ENCODE data around the gene PTP4A2. TPM values are rescaled to one million over a fixed set of nuclear protein-coding genes. Genes with fewer than 3 reads are reported as not detected.
A peak's percentile ranks its signal among the peaks of the same experiment; 100 is the strongest.

Gene PTP4A2
- total RNA-seq, 2 donors from 2014 or later: 240 to 332 TPM

DNA sequence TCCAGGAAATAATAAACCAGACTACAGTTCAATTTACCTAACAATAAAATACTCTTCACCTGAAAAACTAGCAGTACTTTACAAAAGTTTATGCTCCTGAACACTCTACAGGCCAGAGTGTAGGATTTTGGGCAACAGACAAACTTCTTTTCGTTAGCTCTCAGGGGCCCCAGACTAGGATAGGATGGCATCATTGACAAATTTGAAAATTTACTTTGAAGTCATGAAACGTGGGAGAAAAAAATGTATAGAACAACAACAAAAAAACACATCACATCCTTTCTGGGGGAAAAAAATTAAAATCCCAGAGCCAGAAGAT is 1.2 kb downstream of the PTP4A2 start:
- Histone ChIP-seq H3K4me1 (peaks cover 29% of the 10 kb centered on the region), H3K36me3 (no peaks in the 10 kb centered on the region), H3K9ac (ENCODE audit: low read depth in 2 of 2, low read length in 2 of 2) (peak overlapping the region; percentile 90 to 97), H3K9me3 (no peaks in the 10 kb centered on the region), H3K4me3 (peak overlapping the region; percentile 45), H3K27ac (peak overlapping the region; percentile 92), H3K27me3 (no peaks in the 10 kb centered on the region)
- no peak for DNase-seq
- TF ChIP-seq, protein P1, sequence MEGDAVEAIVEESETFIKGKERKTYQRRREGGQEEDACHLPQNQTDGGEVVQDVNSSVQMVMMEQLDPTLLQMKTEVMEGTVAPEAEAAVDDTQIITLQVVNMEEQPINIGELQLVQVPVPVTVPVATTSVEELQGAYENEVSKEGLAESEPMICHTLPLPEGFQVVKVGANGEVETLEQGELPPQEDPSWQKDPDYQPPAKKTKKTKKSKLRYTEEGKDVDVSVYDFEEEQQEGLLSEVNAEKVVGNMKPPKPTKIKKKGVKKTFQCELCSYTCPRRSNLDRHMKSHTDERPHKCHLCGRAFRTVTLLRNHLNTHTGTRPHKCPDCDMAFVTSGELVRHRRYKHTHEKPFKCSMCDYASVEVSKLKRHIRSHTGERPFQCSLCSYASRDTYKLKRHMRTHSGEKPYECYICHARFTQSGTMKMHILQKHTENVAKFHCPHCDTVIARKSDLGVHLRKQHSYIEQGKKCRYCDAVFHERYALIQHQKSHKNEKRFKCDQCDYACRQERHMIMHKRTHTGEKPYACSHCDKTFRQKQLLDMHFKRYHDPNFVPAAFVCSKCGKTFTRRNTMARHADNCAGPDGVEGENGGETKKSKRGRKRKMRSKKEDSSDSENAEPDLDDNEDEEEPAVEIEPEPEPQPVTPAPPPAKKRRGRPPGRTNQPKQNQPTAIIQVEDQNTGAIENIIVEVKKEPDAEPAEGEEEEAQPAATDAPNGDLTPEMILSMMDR (IDR thresholded peaks at IDR 0.05): no peak
- intact Hi-C loops (cut with DNase I): no loop called here

DNA sequence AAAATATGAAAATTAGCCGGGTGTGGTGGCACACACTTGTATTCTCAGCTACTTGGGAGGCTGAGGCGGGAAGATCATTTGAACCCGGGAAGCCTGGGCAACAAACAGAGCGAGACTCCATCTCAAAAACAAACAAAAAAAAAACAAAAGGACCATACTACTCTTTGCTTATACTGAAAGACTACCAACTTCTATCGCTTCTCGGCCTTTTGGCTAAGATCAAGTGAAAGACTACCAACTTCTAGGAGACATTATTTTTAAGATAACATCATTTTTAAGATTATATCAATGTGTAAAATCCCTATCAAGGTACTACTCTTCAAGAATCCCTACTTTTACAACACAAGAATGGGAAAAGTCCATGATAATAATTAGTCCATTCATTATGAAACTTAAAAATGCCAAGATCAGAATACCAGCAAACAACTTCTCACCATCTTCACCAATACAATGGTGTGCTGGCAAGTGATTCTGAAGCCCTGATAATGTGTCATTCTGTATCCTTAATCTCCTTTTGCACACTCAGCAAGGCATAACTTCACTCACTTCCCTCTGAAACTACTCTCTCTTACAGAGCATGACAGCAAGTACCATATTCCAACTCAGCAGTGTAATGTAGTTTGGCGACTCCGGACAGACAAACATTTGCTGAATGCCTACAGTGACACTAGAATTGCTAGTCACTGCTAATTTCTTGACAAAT is 1.7 kb downstream of the PTP4A2 start:
- intact Hi-C loops (cut with DNase I): no loop called here
- Histone ChIP-seq H3K27ac (peak overlapping the region; percentile 92), H3K9ac (ENCODE audit: low read depth in 2 of 2, low read length in 2 of 2) (peak overlapping the region; percentile 90 to 97), H3K4me3 (peak overlapping the region; percentile 45), H3K4me1 (peaks cover 29% of the 10 kb centered on the region), H3K27me3 (no peaks in the 10 kb centered on the region), H3K9me3 (no peaks in the 10 kb centered on the region), H3K36me3 (no peaks in the 10 kb centered on the region)
- TF ChIP-seq, protein P1 (IDR thresholded peaks at IDR 0.05): no peak
- no peak for DNase-seq

DNA sequence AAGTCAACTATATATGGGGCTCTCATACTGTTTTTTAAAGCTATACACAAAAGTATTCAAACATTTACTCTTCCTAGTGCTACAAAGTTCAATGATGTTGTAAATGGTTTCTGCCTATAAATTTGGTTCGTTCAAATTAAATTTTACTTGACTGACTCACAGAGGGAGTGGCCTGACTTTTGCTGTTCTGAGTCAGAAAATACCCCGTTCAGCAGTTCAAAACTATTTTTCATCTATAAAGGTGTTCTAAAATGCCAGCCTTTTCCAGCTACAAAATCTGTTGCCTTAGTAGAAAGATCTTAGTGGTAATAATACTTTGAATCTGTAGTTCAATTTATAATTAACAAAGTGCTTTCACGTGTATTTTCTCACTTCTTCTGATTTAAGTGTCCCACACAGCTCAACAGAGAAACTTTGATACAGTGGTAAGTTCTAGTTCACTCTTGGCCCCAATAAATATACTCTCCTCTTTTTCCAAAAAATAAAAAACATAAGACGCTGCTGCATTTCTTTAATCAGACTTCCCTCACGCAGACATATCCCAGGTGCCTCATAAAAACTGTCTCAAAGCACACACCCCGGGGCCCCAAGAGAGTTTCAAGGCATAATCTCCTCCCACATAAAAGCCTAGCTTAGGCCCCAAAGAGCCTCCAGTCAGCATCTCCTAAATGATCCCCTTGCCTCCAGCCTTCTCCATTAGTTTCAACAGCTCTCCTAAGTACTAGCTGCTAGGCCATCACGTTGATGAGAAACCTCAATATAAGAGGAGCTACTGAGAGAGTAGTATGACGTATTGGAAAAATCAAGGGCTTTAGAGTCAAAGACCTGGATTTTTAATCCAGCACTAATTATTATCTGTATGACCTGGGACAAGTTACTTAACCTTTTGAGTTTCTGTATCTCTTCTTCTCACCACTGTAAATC is 3.2 kb downstream of the PTP4A2 start:
- Histone ChIP-seq H3K9ac (ENCODE audit: low read depth in 2 of 2, low read length in 2 of 2) (peak overlapping the region; percentile 33 to 91), H3K9me3 (no peaks in the 10 kb centered on the region), H3K4me3 (no peak overlapping the region), H3K36me3 (no peaks in the 10 kb centered on the region), H3K27ac (peak overlapping the region; percentile 92), H3K4me1 (peaks cover 29% of the 10 kb centered on the region), H3K27me3 (no peaks in the 10 kb centered on the region)
- intact Hi-C loops (cut with DNase I): no loop called here
- TF ChIP-seq, protein P1 (IDR thresholded peaks at IDR 0.05): no peak
- DNase-seq: peak; percentile 67

DNA sequence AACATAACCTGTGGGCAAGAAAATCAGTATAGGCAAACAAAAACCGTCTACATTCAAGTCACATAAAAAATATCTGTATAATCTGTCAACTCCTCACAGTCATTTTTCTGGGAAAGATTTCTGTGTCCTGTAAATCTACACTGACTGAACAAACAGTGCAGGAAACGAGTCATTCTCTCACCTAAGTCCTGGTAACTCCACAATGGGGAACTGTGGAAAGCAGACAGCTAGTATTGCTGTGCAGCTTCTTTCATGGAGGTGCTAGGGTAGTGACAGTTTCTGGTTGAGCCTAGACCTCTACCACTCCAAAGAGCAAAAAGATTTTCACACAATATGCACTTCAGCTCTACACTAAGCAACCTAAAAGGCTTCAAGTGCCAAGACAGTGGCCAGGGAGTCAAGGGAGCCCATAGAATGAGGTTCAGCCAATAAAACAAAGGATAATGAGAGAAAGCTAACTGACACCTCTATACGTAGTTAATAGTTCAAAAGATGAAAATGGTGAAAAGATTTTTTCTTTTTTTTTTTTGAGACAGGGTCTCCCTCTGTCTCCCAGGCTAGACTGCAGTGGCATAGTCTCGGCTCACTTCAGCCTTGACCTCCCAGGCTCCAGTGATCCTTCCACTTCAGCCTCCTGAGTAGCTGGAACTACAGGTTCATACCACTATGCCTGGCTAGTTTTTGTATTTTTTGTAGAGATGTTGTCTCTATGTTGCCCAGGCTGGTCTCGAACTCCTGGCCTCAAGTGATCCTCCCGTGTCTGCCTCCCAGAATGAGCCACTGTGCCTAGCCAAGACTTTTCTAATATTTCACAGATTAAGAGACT is 5.5 kb downstream of the PTP4A2 start:
- DNase-seq: no peak
- no peak overlapping the region for H3K4me3 ChIP-seq
- TF ChIP-seq, protein P1 (IDR thresholded peaks at IDR 0.05): no peak
- intact Hi-C loops (cut with DNase I): no loop called here
- no peaks in the 10 kb centered on the region for H3K9me3 ChIP-seq
- peak overlapping the region in 1 of 2 donors; percentile 54 for H3K9ac ChIP-seq (ENCODE audit: low read depth in 2 of 2, low read length in 2 of 2)
- H3K4me1 ChIP-seq: peaks cover 22% of the 10 kb centered on the region
- no peaks in the 10 kb centered on the region for H3K36me3 ChIP-seq
- H3K27ac ChIP-seq: peak overlapping the region; percentile 92
- no peaks in the 10 kb centered on the region for H3K27me3 ChIP-seq

DNA sequence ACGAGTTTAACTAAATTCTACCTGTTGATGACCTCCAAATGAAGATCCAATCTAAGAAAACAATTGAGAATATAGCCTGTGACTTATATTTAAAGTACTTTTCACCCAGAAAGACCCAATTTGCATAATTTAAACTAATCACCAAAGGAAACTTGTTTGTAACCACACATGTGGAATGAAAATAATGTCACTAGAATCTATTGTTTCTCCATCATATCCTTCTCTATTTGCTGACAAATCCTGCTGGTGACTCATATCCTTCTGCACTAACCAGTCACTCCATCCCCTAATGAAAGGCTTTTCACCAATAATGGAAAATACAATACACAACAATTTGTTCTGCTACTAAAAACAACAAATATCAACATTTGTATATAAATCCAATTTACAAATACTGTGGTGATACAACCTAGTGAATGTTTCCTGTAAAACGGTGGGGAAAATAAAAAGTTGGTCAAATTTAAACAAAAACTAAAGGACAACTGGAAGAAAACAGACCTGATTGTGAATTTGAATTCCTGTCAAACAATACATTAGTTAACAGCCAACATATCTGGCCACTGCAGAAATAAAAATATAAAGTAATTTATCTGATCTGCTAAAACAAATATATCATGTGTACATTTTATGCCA is 6.5 kb downstream of the PTP4A2 start:
- TF ChIP-seq, protein P1 (IDR thresholded peaks at IDR 0.05): no peak
- Histone ChIP-seq H3K4me1 (peaks cover 22% of the 10 kb centered on the region), H3K36me3 (no peaks in the 10 kb centered on the region), H3K4me3 (no peak overlapping the region), H3K9me3 (no peaks in the 10 kb centered on the region), H3K27me3 (no peaks in the 10 kb centered on the region), H3K27ac (peak overlapping the region; percentile 92), H3K9ac (ENCODE audit: low read depth in 2 of 2, low read length in 2 of 2) (no peak overlapping the region)
- no peak for DNase-seq
- intact Hi-C loops (cut with DNase I): no loop called here

Data from colonic mucosa (tissue), 4 donors.